ENCODE results near the gene TCF3.
"Not testable (repeated sequence)": the region's sequence is repeated elsewhere in the genome, so short reads cannot be mapped to it uniquely, and the experiment has no call there.

Gene TCF3

GRCh38 chr19:1652471-1653299, at the start of gene TCF3:
TSS of gene TCF3 (minus strand) at chr19:1652615. CDS start at chr19:1650248, 2,367 bp downstream.
- peak; percentile 99 for DNase-seq (ENCODE audit: low read depth, low spot score)

GRCh38 chr19:1700733-1701663, 48.6 kb upstream of the TCF3 start:
- no peak for DNase-seq (ENCODE audit: low read depth, low spot score)

- DNase-seq (ENCODE audit: low read depth, low spot score) = no peak
These were observed 47.8 kb upstream of the TCF3 start for GRCh38 chr19:1699998-1700732.

DNA sequence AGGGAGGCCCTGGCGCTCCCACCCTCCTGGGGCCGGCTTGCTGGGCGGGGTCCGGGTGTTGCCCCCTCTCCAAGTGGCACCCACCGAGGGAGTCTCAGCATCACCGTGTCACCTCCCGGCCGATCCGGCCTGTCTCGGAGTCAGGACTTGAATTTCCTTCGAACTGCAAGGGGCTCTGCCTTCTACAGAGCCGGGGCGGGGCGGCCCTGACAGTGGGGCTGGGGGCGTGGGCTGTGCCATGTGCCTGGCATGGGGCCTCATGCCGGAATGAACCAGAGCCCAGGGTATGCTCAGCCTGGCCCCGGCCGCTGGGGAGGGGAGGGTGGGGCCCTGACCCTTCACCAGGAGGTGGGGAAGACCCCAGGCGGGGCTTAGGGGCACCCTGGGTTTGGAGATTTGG, 47.0 kb upstream of the TCF3 start:
- DNase-seq (ENCODE audit: low read depth, low spot score) = no peak

DNA sequence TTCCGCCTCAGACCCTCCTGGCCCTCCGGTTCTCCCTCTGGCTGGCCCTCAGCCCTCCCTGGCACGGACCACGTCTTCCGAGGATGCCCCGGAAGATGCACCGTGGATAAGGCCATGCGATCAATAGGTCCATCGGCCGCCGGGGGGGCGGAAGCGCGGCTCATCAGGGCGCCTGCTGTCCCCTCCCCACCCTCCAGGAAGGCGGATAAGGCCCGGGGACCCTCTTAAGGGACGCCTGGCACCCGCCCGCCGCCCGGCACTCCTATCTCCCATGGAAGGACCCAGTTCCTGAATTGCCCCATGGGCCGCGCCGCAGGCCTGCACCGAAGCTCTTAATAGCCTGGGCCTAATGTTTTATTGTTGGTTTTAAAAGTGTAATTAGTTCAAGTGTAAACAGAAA, 46.2 kb upstream of the TCF3 start:
- no peak for DNase-seq (ENCODE audit: low read depth, low spot score)

DNA sequence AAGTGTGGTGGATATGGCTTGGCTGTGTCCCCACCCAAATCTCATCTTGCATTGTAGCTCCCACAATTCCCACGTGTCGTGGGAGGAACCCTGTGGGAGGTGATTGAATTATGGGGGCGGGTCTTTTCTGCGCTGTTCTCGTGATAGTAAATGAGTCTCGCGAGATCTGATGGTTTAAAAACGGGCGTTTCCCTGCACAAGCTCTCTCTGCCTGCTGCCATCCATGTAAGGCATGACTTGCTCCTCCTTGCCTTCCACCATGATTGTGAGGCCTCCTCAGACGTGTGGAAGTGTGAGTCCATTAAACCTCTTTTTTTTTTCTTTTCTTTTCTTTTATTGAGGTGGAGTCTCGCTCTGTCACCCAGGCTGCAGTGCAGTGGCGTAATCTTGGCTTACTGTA, 43.1 kb upstream of the TCF3 start:
- not testable (repeated sequence) for DNase-seq (ENCODE audit: low read depth, low spot score)

DNA sequence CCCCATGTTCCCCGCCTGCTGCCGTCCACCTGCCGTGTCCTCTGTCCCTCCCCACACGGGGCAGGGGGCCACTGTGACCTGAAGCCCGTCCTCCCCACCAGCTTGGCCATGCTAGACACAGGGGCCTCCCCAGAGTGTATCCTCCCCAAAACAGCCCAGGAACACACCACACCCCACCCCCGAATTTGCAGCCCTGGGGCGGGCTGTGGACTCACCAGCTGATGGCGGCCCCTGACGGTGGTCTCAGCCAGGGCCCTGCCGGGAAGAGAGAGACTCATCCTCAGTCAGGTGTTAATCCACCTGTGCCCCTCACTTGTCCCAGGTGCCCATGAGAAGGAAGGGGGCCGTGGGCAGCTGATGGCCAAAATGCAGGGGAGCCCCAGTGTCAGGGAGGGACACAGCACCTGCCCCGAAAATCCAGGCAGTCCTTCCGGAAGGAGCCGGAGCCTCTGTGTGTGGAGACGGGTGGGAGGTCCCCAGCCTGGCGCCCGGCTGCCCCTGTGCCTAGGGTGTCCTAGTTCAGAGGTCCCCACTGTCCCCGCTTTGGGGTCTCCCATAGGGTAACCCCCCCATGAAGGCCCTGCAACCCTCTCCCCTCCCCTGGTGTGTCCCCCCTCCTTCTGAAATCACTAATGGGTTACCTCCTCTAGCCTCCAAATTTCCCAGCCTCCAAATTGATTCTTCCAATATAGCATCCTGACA, 39.3 kb upstream of the TCF3 start:
- DNase-seq (ENCODE audit: low read depth, low spot score) = no peak

DNA sequence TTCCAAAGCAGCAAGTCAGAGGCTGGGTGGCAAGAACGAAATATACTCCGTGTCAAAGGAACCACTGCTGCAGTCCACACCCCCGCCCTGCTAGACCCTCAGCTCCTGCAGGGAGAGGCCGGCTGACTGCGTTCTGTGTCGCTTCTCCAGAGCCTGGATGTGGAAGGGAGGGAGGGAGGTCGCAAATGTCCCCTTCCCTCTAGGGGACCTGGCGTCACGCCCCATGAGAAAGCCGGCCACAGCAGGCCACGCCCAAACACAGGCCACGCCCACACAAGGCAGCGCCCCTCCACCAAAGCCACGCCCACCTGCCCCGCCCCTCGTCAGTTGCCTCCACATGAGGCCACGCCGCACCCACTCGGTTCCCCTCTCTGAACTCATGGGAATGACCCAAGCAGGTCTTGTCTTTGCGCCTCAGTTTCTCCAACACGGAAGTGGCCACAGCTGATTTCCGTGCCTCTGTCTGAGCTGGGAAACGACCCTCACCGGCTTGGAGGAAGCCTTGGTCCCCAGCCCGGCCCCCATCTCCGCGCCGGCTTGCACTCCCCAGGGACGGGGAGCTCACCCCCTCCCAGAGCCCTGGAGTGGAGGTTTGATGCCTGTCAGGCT, 38.4 kb upstream of the TCF3 start:
- no peak for DNase-seq (ENCODE audit: low read depth, low spot score)

DNA sequence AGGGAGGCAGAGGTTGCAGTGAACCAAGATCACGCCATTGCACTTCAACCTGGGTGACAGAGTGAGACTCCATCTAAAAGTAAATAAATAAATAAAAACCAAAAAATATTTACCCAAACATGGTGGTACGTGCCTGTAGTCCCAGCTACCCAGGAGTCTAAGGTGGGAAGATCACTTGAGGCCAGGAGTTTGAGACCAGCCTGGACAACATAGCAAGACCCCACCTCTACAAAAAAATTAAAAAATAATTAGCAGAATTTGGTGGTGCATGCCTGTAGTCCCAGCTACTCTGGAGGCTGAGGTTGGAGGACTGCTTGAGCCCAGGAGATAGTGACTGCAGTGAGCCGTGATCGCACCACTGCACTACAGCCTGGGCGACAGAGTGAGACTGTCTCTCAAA, 33.4 kb upstream of the TCF3 start:
- not testable (repeated sequence) for DNase-seq (ENCODE audit: low read depth, low spot score)

GRCh38 chr19:1685046-1685445, 32.6 kb upstream of the TCF3 start:
- DNase-seq (ENCODE audit: low read depth, low spot score) = no peak

DNA sequence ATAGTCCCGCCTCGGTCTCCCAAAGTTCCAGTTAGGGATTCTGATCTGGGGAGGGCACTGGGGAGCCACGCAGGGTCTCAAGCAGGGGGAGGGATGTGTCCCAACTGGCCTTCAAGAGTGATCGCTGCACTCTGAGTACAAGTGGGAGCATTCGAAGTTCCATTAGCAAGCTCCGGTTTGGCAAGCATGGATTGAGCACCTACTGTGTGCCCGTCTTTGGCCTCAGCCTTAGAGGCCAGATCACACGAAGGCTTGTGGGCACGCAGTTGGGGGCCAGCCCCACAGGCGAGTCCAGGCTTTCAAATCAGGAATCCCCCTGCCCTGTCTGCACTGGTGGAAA, 32.1 kb upstream of the TCF3 start:
- DNase-seq (ENCODE audit: low read depth, low spot score) = no peak

DNA sequence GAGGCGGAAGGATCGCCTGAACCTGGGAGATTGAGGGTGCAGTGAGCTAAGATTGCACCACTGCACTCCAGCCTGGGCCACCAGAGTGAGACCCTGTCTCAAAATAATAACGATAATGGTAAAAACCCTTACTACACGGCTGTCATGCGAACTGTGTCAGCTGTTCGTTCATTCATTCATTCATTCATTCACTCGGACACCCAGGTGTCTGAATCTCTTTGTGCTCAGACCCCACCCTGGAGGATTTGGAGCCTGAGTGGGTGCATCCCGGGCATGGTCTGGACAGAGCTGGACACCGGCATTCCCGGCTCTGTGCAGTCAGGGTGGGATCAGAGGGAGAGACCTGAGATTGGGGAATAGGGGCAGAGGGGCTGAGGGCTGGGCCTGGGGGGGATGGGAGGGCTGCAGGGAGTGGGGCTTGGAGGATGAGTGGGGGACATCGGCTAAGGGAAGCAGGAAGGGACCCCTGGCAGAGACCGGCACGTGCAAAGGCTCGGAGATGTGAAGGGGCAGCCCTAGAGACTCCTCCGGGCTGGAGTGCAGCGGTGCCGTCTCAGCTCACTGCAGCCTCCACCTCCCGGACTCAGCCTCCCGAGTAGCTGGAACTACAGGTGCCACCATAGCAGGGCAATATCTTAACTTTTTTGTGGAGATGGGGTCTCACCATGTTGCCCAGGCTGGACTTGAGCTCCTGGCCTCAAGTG, 31.6 kb upstream of the TCF3 start:
- no peak for DNase-seq (ENCODE audit: low read depth, low spot score)

GRCh38 chr19:1680976-1681375, 28.6 kb upstream of the TCF3 start:
- no peak for DNase-seq (ENCODE audit: low read depth, low spot score)

DNA sequence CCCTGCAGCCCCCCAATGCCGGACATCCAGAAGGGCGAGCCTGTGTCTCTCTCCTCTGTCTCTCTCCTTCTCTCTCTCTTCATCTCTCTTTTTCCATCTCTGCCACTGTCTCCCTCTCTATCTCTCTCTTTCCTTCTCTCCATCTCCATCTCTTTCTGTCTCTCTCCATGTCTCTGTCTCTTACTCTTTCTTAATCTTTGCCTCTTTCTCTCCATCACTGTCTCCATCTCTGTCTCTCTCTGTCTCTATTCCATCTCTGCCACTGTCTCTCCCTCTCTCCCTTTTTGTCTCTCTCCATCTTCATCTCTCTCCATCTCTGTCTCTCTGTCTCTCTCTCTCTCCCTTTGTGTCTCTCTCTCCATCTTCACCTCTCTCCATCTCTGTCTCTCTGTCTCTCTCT, 25.7 kb upstream of the TCF3 start:
- DNase-seq (ENCODE audit: low read depth, low spot score) = no peak

DNA sequence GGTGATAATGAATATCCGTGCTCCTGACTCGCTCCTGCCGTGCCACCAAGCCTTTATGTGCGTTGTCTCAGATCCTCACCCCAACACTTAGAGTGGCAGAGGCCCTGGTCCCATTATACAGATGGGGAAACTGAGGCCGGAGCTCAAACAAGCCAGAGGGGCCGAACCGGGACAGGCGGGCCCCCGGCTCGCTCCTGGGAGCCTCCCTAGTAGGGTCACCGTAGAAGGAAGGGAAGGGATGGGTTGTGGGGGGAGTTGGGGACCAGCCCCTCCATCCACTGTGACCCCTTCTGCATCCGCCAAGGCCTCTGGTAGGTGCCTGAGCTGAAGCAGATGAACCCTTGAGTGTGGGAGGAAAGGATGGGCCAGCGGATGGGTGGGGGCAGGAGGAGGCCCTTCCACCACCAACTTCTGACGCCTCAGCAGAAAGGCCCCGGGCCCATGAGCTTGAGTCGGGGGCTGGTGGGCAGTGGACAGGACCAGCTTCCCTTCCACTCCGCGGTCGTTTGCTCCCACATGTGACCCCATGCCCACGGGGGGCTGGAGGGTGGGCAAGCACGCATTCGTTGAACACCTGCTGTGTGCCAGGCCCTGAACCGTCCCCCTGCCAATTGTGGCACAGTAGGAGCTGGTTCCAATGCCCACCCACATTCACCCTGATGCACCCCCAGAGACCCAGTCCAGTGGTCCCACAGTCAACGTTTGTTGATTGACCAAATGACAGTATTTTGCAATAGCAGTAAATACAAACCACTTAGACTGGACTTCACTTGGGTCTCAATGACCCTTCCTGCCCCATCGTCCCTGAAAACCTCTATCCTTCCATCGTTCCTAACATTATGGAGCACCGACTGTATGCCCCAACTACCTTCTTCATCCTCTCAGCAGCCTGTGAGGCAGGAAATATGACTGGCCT, 24.2 kb upstream of the TCF3 start:
- no peak for DNase-seq (ENCODE audit: low read depth, low spot score)

DNA sequence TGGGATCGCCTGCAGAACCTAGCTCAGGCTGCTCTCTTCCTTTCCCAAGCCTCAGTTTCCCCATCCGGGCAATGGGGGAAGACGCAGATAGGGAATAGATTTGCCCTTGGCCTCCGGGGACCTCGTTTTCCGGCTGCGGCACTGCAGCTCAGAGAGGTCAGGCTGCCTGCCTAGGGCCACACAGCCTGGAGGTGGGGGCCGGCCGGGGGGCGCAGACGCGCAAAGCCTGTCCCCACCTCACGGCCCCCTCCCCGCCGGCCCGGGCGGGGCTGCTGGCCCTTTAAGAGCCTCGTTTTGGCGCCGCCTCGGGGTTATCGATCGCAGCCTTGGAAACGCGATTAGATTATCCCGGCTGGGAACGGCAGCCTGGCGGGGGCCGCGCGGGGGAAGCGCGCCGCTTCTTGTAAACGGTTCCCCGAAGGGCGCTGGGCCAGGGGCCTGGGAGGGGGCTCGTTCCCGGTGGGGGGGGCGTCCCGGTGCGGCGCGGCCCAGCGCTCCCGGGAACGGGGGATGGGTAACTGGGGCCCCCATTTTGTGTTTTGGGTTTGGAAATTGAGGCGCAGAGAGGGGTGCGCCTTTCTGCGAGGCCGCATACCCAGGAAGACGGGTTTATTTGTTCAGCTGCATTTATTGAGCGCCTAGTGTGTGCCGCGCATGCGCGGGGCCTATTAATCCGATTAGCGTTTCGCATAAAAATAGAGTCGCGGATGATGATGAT, 23.4 kb upstream of the TCF3 start:
- no peak for DNase-seq (ENCODE audit: low read depth, low spot score)

DNA sequence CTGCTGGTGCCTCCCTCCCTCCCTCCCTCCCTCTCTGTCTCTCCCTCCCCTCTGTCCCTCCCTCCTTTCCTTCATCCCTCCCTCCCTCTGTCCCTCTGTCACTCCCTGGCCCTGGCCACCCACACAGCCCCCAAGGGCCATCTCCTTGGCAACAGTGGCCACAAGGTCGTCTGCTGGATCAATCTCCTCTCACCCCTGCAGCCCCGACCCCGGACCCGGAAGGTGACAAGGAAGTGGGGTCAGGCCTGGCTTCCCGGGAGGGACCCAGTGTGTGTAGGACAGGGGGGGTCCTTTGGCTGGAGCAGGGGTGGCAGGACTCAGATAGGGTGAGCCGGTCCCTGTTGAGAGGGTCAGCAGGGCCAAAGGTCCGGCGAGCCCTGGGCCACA, 21.9 kb upstream of the TCF3 start:
- DNase-seq (ENCODE audit: low read depth, low spot score) = no peak

DNA sequence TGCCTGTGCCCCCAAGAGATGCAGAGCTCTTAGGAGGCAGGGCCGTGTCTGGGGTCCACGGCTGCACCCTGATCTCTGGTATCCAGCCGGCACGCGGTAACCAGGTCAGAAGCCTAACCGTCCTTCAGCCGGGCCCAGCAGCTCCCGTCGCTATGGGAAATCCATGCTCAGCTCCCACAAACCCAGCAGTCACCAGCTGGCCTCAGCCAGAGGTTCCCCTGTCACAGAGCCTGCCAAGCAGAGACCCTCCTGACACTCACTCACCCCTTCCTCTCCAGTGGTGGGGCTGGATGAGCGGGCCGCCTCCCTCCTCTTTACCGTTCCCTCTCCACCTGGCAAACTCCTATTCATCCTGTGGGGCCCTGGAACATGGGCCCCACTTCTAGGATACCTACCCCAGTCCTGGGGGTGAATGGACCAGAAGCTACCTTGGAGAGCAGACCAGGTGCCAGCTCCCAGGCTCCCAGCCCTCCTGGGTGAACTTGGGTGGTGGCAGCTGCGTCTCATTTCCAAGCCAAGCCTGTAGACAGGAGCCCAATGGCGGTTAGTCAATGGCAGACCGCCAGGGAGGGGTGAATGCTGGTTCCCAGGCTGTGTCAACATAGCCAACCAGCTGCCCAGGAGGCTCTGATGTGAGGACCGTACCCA, 21.4 kb upstream of the TCF3 start:
- no peak for DNase-seq (ENCODE audit: low read depth, low spot score)
